ENCODE measurements around the gene PTPRS. TPM values are rescaled to one million over a fixed set of nuclear protein-coding genes. Genes with fewer than 3 reads are reported as not detected.

Gene PTPRS
- total RNA-seq, 1 experiment from 2014 or later = 93.0 TPM

DNA sequence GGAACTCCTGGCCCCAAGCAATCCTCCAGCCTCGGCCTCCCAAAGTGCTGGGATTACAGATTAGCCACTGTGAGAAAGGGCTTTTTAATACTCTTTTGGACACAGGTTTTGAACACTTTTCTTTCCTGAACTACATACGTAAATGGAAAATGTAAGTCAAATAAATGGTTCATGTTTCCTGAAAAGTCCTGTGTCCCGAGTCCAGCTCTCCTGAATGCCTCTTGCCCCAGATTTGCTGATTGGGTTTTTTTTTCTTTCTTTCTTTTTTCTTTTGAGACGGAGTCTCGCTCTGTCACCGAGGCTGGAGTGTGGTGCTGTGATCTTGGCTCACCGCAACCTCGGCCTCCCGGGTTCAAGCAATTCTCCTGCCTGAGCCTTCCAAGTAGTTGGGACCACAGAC, 24.5 kb downstream of the PTPRS start:
- Mint-ChIP-seq H3K27ac (ENCODE audit: unreplicated experiment) (no peak overlapping the region), H3K36me3 (ENCODE audit: insufficient read depth, unreplicated experiment) (peaks cover 6% of the 10 kb centered on the region), H3K4me1 (ENCODE audit: low read depth, unreplicated experiment) (no peaks in the 10 kb centered on the region), H3K9me3 (ENCODE audit: low read depth, unreplicated experiment) (no peaks in the 10 kb centered on the region), H3K27me3 (ENCODE audit: unreplicated experiment) (no peaks in the 10 kb centered on the region), H3K4me3 (ENCODE audit: low read depth, unreplicated experiment) (no peak overlapping the region)
- CTCF ChIA-PET = no interaction called here
- intact Hi-C loops (cut with micrococcal nuclease; ENCODE audit: unreplicated experiment) = no loop called here
- TF ChIP-seq, protein P1, sequence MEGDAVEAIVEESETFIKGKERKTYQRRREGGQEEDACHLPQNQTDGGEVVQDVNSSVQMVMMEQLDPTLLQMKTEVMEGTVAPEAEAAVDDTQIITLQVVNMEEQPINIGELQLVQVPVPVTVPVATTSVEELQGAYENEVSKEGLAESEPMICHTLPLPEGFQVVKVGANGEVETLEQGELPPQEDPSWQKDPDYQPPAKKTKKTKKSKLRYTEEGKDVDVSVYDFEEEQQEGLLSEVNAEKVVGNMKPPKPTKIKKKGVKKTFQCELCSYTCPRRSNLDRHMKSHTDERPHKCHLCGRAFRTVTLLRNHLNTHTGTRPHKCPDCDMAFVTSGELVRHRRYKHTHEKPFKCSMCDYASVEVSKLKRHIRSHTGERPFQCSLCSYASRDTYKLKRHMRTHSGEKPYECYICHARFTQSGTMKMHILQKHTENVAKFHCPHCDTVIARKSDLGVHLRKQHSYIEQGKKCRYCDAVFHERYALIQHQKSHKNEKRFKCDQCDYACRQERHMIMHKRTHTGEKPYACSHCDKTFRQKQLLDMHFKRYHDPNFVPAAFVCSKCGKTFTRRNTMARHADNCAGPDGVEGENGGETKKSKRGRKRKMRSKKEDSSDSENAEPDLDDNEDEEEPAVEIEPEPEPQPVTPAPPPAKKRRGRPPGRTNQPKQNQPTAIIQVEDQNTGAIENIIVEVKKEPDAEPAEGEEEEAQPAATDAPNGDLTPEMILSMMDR (IDR thresholded peaks at IDR 0.05; ENCODE audit: unreplicated experiment) = no peak
- DNase-seq = no peak
- no TSS peak for BruUV-seq (replicated peaks)

DNA sequence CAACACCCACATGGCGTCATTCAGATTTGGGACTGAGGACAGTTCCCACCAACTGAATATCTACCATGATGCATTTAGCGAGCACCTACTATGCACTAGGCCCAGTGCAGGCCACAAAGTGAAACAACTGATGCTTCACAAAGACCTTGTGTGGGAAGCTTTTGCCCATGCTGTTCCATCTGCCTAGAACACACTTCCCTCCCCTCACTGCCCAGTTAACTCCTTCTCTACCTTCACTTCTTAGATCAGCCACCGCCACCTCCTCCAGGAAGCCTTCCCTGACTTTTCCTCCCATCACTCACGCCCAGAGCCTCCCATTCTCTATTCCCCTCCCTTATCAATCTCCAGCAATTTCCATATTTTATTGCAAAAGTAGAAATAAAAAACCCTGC, 25.7 kb downstream of the PTPRS start:
- CTCF ChIA-PET = no interaction called here
- H3K36me3 Mint-ChIP-seq (ENCODE audit: insufficient read depth, unreplicated experiment) = peaks cover 6% of the 10 kb centered on the region
- intact Hi-C loops (cut with micrococcal nuclease; ENCODE audit: unreplicated experiment) = no loop called here
- H3K27ac Mint-ChIP-seq (ENCODE audit: unreplicated experiment) = no peak overlapping the region
- H3K27me3 Mint-ChIP-seq (ENCODE audit: unreplicated experiment) = no peaks in the 10 kb centered on the region
- TF ChIP-seq, protein P1 (IDR thresholded peaks at IDR 0.05; ENCODE audit: unreplicated experiment) = no peak
- H3K9me3 Mint-ChIP-seq (ENCODE audit: low read depth, unreplicated experiment) = no peaks in the 10 kb centered on the region
- no peak for DNase-seq
- BruUV-seq (replicated peaks) = no TSS peak
- H3K4me1 Mint-ChIP-seq (ENCODE audit: low read depth, unreplicated experiment) = no peaks in the 10 kb centered on the region
- H3K4me3 Mint-ChIP-seq (ENCODE audit: low read depth, unreplicated experiment) = no peak overlapping the region

DNA sequence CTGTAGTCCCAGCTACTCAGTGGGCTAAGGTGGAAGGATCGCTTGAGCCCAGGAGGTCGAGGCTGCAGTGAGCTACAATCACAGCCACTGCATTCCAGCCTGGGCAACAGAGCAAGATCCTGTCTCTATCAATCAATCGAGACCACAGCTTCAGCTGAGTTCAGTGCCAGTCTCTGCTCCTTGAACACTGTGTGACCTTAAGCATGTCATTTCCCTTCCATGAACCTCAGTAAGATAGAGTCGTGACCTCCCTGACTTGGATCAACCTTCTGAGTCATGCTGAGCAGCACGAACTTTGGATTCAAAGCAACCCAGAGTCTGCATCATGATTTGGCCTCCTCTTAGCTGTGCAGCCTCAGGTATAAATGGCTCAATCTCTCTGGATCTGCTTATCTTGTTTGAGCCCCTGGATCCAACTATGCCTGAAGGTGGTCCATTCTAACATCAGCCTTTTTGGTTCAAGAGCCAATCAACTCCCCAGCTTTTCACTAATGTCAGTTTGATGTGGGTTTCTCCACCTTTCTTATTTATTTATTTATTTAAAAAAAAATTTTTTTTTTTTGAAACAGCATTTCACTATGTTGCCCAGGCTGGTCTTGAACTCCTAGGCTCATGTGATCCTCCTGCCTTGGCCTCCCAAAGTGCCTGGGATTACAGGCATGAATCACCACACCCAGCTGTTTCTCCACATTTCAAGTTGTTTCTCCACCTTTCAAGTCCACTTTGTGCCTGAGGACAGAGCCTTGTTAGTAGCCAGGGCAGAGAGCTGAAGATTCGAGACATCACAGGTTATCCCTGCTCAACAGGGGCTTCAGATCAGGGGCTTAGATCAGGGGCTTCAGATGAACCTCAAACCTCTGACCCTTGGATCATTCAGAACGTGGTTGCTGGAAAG, 26.4 kb downstream of the PTPRS start:
- Mint-ChIP-seq H3K27me3 (ENCODE audit: unreplicated experiment) (no peaks in the 10 kb centered on the region), H3K9me3 (ENCODE audit: low read depth, unreplicated experiment) (no peaks in the 10 kb centered on the region), H3K36me3 (ENCODE audit: insufficient read depth, unreplicated experiment) (peaks cover 6% of the 10 kb centered on the region), H3K4me3 (ENCODE audit: low read depth, unreplicated experiment) (no peak overlapping the region), H3K27ac (ENCODE audit: unreplicated experiment) (no peak overlapping the region), H3K4me1 (ENCODE audit: low read depth, unreplicated experiment) (no peaks in the 10 kb centered on the region)
- no peak for DNase-seq
- CTCF ChIA-PET = interaction anchor here (0.5 kb wide), 1 partner anchor 21 kb away, joined by 3 read pairs; no protein-coding TSS in a partner anchor
- BruUV-seq (replicated peaks) = no TSS peak
- TF ChIP-seq, protein P1 (IDR thresholded peaks at IDR 0.05; ENCODE audit: unreplicated experiment) = no peak
- intact Hi-C loops (cut with micrococcal nuclease; ENCODE audit: unreplicated experiment) = no loop called here

DNA sequence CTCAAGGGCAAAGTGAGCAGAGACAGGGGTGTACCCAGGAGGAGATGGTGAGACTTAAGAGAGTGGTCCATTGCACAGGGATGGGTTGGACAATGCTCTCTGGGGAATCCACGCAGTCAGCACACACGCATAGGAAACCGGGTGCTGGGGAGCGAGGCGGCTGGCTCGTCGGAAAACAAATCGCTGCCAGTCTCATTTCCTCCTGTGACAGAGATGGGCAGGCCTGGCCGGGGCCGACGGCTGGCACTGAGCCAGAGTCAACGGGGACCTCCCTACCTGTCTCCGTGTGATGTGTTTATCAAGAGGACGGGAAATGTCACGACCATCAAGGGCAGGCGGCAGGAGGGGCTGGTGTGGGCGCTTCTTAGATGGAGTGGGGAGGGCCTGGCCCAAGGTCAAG, 27.3 kb downstream of the PTPRS start:
- no peaks in the 10 kb centered on the region for H3K9me3 Mint-ChIP-seq (ENCODE audit: low read depth, unreplicated experiment)
- DNase-seq = peak; percentile 42
- no peaks in the 10 kb centered on the region for H3K4me1 Mint-ChIP-seq (ENCODE audit: low read depth, unreplicated experiment)
- no TSS peak for BruUV-seq (replicated peaks)
- intact Hi-C loops (cut with micrococcal nuclease; ENCODE audit: unreplicated experiment) = no loop called here
- H3K27ac Mint-ChIP-seq (ENCODE audit: unreplicated experiment) = no peak overlapping the region
- TF ChIP-seq, protein P1 (IDR thresholded peaks at IDR 0.05; ENCODE audit: unreplicated experiment) = no peak
- H3K27me3 Mint-ChIP-seq (ENCODE audit: unreplicated experiment) = no peaks in the 10 kb centered on the region
- CTCF ChIA-PET = no interaction called here
- H3K4me3 Mint-ChIP-seq (ENCODE audit: low read depth, unreplicated experiment) = no peak overlapping the region
- H3K36me3 Mint-ChIP-seq (ENCODE audit: insufficient read depth, unreplicated experiment) = peaks cover 6% of the 10 kb centered on the region

Measured in Calu3 (cell line).